Activated CD8-positive, alpha-beta memory T cell treated with anti-CD3 and anti-CD28 coated beads, Interleukin-2, amount 50 U/mL, for 24 hours (primary cell): ENCODE data around the gene CASQ2.

Experiments
- DNase-seq: peaks from one replicate; pipeline ENCODE4 v3.0.0-alpha.2; 2020; ENCODE audit errors: extremely low read depth

Gene CASQ2

DNA sequence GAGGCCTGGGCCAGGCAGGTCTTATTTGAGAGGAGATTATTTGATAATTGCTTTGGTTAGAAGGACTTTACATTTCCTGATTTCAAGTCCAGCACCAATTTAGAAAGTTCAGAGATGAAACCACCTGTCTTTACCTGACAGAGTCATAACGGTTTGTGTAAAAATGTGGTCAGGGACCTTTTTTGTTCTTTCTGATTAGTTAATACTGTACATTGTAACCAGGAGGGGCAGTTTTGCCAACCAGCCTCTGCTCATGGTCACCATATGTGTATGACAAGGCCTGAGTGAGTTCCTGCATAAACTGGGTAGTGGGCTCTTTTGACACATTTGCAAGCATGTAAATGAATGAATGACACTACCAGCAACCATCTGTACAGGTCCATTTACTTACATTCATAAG lies 70.9 kb downstream of the CASQ2 start:
- DNase-seq, result no peak

- DNase-seq, result no peak
Observed at GRCh38 chr1:115694805-115695204, 73.7 kb downstream of the CASQ2 start.

GRCh38 chr1:115692224-115692623 lies 76.3 kb downstream of the CASQ2 start:
- DNase-seq, result no peak

DNA sequence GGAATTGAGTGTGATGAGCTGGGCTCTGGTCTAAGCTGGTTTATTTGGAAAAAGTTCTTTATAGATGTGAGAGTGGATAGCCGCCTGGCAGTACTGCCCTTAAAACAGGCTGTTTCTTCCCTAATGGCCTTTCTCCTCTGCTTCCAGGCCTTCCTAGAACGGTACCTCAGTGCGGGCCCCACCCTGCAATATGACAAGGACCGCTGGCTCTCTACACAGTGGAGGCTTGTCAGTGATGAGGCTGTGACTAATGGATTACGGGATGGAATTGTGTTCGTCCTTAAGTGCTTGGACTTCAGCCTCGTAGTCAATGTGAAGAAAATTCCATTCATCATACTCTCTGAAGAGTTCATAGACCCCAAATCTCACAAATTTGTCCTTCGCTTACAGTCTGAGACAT lies 77.5 kb downstream of the CASQ2 start:
- no peak for DNase-seq

- DNase-seq, result no peak
Observed at GRCh38 chr1:115687744-115688143, 80.8 kb downstream of the CASQ2 start.

GRCh38 chr1:115685029-115685705 lies 83.3 kb downstream of the CASQ2 start:
- no peak for DNase-seq

- no peak for DNase-seq
Observed at GRCh38 chr1:115682792-115683191, 85.7 kb downstream of the CASQ2 start.

DNA sequence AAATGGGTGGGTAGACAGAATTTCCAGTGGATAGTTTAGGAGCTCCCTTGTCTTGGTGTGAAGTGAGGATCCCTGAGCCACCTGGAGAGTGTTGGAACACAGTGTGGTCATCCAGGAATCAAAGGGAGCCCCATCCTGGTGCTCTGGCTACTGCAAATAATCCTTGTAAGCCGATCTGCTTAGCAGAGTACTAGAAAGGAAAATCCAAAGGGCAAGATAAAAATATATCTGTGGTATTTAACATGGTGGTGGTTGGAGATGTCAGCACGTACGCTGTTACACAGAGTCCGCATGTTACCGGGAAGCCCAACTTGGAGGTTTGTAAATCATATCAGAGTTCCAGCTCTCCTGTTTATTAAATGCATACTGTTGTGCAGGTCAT lies 87.8 kb downstream of the CASQ2 start:
- no peak for DNase-seq

- no peak for DNase-seq
Observed at GRCh38 chr1:115679141-115679611, 89.3 kb downstream of the CASQ2 start.

- DNase-seq, result no peak
Observed at GRCh38 chr1:115678141-115678540, 90.4 kb downstream of the CASQ2 start.

DNA sequence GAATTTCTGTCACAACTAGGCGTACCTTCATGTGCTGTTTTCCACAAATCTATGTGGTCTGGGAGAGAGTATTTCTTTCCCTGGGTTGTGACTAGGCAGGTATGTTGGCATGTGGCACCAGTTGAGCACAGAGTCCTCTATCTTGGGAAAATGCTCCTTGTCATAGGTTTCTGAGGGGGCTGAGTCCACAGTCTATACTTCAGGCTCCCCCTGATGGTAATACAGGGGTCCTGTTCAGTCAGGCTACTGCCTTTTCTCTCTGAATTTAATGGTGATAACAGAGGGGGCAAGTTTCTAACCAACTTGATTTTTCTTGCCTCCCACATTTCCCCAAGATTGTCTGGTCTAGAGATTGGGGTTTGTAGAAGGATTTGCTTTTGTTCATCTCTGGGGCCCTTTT lies 90.9 kb downstream of the CASQ2 start:
- no peak for DNase-seq

DNA sequence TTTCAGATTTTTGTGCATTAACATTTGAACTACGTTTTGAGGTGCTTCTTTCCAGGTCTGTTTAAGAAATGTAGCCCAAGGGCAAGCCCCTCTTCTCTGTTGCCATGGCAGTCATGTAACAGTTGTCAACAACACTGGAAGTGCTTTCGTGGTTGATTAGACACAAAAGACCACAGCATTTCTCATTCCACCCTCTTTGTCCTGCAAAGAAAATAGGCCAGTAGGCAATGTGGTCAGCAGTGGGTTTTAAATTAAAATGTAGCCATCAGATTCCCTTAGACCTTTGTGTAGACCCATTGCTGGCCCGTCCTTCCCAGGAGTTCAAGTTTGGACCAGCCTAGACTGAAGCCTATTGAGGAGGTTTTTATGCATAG lies 91.3 kb downstream of the CASQ2 start:
- DNase-seq, result no peak

DNA sequence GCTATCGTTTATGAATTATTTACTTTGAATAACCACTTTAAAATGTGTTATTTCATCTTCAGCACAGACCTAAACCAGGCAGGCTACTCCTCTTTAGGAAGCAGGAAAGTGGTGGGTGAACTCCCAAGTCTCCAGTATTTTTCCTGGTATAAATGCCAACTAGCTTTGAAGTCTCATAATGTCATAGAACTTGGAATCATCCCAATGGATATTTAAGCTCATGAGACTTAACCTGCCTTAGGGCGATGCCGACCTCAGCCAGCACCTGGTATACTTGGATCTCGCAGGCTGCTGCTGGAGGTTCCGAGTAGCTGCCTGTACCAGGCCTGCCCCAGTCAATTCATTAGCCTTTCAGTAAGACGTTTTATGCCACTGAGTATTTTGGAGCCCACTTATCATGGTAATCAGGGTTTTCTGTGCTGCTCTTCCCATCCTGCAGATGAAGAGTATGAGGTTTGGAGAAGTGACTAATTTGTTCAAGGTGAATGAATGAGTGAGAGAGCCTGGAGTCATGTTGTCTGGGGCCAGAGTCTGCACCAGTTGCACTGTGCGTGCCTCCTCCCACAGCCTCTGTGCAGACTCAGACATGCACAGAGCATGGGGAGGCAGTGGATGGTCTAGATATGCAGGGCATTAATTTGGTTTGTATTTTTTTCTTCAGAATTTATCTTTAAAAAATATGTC lies 91.9 kb downstream of the CASQ2 start:
- no peak for DNase-seq

DNA sequence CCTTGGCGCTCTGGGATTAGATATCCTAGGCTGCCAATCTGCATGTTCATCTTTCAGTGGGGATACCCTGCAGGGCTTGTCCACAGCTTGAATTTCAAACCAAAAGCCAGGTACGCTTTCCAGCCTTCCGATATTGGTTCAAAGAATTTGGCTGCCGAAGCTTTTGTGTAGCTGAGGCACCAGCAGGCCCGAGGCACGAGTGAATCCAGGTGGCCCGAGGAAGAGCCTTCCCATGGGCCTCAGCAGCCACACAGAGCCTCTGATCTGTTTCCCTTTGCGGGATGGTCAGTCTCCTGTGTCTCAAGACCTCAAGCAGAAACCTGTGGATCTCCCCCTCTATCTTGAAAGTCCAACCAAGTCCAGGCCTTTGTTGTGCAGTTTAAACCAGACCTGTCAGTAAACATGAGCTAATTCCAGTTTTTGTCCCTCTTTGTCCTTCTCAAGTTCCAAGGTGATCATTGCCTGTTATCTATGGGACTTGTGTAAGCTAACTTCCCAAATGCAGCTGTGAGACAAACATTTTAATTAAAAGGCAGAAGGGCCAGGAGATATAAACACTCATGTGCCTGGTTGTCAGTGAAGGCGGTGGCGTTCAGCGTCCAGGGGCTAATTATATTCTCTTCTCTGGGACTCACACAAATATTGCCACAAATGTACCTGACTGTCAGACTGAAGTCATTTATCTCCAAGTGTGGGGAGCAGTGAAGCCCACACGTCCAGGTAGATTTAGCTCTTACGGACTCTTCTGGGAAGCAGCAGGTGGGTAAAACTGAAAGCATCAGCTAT lies 96.1 kb downstream of the CASQ2 start:
- DNase-seq, result no peak

DNA sequence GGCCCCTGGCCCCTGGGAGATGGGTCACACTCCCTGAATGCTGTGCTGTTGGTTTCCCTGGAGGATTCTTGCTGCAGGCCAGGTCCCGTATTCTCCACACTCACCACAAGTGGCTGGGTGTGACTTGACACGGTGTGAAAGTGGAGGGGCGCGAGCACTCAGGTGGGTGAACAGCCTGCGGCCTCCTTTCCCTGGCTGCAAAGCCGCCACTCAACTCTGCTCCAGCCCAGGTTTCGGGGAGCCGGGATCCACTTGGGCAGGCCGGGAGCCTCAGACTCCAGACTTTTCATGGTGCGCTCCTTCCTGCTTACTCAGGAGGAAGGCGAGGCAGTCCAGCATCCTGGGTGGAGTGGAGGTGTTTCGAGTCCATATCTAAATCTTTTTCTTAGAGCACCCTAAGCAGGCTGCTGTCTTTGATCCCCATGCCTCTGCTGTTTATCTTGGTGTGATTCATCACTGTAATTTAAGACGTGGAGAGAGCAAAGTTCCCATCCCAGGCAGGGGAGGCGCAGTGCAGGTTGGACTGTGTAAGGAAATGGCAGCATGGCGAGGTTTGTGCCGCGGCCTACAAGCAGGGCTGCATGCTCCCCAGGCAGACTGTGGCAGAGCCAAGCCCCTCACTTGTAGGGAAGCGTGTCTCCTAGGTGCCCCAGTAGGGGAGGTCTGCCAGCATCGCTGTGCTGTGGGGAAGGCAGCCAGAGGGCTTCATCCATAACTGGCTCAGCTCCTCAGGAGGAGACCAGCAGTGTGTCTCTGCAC lies 97.2 kb downstream of the CASQ2 start:
- no peak for DNase-seq

GRCh38 chr1:115670476-115671175 lies 97.9 kb downstream of the CASQ2 start:
- no peak for DNase-seq

- DNase-seq, result no peak
Observed at GRCh38 chr1:115669886-115670285, 98.6 kb downstream of the CASQ2 start.

GRCh38 chr1:115669002-115669673 lies 99.4 kb downstream of the CASQ2 start:
- no peak for DNase-seq

DNA sequence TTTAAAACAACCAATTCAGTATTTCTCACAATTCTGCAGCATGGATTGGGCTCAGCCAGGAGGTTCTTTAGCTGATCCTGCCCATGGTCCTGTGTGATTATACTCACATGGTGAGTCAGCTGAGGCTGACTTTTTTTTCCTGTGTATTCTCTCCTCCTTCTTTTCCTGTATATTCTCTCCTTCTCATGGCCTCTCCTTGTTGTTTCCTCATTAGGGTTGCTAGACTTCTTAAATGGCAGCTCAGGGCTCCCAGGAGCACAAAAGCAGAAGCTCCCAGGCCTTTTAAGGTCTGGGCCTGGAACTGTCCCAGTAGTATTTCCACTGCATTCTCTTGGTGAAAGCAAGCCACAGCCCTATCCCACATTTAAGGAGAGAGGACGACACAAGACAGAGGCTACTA lies 99.9 kb downstream of the CASQ2 start:
- no peak for DNase-seq

DNA sequence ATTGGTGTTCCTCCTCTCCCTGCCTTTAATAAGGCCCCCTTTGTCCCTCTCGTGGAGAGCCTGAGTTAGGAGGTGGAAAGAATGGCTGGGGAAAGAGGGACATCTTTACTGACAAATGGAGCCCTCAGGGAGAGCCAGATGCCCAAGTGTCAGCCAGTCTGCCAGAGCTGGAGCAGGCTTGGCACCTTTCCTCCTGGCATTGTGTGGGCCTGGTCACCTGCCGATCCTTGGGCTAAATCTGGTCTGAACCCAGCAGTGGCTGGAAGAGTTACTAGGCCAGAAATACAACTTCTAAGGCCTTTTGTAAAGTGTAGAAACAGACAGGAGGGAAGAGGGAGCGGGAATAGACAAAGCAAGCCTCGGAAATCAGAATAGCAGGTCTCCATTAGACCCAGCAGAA lies 101.8 kb downstream of the CASQ2 start:
- DNase-seq, result no peak

- DNase-seq, result no peak
Observed at GRCh38 chr1:115666206-115666605, 102.3 kb downstream of the CASQ2 start.
